ENCODE measurements around the gene MECR.

MECR gene, protein sequence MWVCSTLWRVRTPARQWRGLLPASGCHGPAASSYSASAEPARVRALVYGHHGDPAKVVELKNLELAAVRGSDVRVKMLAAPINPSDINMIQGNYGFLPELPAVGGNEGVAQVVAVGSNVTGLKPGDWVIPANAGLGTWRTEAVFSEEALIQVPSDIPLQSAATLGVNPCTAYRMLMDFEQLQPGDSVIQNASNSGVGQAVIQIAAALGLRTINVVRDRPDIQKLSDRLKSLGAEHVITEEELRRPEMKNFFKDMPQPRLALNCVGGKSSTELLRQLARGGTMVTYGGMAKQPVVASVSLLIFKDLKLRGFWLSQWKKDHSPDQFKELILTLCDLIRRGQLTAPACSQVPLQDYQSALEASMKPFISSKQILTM

GRCh38 chr1:29230553-29231378 lies at the start of gene MECR:
Gene MECR (minus strand): TSS chr1:29230934. CDS start chr1:29230906, 28 bp downstream.
- peak; percentile 90 for DNase-seq

GRCh38 chr1:29279951-29280391 lies 49.2 kb upstream of the MECR start:
- DNase-seq, result no peak

- no peak for DNase-seq
These were observed 48.7 kb upstream of the MECR start for GRCh38 chr1:29279406-29279805.

- no peak for DNase-seq
These were observed 47.4 kb upstream of the MECR start for GRCh38 chr1:29278124-29278523.

DNA sequence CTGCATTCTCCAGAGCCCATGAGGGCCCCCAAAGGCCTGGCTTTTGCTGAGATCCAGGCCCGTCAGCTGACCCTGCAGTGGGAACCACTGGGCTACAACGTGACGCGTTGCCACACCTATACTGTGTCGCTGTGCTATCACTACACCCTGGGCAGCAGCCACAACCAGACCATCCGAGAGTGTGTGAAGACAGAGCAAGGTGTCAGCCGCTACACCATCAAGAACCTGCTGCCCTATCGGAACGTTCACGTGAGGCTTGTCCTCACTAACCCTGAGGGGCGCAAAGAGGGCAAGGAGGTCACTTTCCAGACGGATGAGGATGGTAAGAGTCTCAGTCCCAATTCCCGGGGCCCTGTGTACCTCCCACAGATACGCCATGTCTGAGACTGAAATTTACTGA lies 44.7 kb upstream of the MECR start:
- no peak for DNase-seq

- no peak for DNase-seq
These were observed 41.6 kb upstream of the MECR start for GRCh38 chr1:29272147-29272907.

GRCh38 chr1:29271724-29272123 lies 41.0 kb upstream of the MECR start:
- no peak for DNase-seq

DNA sequence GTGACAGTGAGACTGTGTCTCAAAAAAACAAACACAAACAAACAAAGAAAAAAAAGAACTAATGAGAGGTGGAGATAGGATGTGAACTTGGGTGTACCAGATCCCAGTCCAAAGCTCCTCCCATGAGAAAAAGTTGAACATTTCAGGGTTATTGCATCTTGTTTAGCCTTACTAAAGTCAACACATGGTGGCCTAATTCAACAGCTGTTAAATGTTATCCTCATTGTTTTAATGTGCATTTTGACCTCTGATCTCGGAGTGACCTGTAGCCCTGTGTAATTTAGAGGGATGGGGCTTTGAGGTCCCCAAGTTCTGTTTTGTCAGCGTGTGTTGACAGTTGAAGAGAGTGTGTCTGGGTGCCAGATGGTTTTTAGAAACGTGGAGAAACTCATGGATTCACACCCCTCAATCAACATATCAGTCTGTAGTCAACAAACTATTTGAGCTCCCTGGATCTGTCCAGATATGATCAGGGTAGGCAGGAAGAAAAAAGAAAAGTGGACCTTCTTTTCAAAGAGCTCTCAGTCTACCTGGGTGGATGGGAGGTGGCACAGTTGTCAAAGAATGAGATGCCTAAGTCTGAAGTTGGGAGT lies 40.3 kb upstream of the MECR start:
- no peak for DNase-seq

DNA sequence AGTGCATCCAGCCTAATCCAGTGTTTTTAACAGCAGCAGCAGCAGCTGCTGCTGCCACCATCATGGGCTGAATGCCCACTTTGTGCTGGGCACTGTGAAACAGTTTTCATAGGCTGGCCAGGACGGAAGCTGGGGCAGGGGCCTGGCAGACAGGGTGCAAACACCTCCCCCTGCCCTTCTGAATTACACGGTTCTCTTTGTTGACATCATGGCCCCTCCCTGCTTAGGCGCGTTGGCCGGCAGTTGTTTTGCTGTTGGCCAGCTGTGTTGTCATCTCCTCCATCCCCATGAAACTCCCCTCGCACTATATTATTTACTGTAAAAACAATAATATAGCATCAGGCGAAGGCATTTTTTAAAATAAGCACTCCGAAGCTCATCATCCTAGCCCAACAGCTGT lies 38.6 kb upstream of the MECR start:
- DNase-seq, result no peak

- no peak for DNase-seq
These were observed 36.8 kb upstream of the MECR start for GRCh38 chr1:29267321-29268070.

DNA sequence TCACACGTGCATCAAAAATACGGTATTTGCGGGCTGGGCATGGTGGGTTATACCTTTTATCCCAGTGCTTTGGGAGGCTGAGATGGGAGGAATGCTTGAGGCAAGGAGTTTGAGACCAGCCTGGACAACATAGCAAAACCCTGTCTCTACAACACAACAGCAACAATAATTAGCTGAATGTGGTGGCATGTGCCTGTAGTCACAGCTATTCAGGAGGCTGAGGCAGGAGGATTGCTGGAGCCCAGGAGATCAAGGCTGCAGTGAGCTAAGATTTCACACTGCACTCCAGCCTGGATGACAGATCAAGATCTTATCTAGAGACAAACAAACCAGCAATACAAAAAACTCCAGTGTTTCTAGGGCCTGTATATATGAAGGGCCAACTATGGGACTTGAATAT lies 36.2 kb upstream of the MECR start:
- no peak for DNase-seq

- DNase-seq, result no peak
These were observed 34.1 kb upstream of the MECR start for GRCh38 chr1:29264773-29265389.

- no peak for DNase-seq
These were observed 29.8 kb upstream of the MECR start for GRCh38 chr1:29260531-29260930.

DNA sequence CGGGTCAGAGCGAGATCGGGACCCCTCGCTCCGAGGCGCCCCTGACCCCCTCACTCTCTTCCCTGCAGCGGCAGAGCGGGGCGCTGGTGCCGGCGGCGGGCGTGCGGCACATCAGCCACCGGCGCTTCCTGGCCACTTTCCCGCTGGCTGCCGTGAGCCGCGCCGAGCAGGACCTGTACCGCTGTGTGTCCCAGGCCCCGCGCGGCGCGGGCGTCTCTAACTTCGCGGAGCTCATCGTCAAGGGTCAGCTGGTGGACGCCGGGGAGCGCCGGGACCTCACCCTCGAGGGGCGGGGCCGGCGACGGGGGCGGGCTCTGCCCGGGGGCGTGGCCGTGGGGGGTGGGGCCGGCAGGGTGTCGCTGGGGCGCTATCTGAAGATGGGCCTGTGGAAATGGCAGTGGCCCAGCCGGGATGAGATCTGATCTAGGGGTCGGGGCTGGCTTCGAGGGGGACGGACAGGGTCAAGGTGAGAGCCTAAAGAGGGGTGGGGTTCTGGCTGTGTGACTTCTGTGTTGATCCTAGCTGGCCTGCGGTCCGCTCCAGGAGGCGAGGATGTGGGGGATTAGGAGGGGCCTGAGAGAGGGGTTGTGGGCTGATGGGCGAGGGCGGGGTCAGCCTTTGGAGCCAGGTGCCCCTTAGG lies 29.2 kb upstream of the MECR start:
- DNase-seq, result no peak

DNA sequence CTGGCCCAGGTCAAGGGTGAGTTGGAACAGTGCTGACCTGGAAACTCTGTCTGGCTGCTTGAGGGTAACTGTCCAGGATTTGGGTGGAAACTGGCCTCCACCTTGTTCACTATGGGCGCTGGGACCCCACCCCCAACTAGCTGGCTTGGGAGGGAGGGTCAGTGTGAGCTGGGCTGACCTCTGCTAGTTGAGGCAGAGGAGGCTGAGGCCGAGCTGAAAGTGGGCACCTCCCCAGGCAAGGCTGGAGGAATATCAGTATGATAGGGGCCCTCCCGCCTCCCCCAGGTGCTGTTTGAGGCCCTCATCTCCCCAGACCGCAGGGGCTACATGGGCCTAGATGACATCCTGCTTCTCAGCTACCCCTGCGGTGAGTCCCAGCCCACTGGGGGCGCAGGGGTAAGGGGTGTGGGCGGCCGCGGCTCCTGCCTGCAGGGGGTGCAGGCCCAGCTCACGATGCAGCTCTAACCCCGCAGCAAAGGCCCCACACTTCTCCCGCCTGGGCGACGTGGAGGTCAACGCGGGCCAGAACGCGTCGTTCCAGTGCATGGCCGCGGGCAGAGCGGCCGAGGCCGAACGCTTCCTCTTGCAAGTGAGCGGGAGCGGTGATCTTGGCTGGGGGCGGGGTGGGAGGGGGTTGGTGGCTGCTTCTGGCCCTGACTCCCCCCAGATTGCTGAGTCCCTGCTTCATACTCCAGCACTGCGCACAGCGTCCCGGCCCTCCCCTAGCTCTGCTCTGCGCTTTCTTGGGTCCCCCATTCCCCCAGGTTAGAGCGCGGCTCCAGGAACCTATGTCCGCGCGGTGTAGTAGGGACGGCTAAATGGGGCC lies 28.5 kb upstream of the MECR start:
- DNase-seq, result no peak

DNA sequence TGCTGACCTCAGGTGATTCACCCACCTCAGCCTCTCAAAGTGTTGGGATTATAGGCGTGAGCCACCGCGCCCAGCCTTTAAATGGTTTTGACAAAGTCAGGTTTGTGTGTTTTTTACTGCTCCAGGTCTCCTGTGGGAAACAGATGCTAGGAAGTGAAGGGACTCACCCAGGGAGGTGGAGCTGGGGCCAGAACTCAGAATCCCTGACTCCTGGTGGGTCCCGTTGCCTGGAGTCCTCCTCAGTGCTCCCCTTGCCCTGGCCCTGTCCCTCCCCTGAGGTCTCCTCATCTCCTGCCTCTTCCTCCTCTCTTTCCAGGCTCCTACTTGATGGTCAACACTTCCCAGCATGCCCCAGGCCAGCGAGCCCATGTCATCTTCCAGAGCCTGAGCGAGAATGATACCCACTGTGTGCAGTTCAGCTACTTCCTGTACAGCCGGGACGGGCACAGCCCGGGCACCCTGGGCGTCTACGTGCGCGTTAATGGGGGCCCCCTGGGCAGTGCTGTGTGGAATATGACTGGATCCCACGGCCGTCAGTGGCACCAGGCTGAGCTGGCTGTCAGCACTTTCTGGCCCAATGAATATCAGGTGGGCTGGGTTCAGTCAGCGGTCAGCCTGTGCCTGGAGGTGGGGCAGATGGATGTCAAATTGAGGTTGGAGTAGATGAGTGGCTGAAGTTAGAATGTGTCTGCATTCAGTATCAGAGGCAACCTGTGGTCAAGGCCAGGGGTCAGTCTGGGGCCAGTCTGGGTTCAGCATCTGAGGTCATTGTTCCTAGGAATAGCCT lies 27.6 kb upstream of the MECR start:
- no peak for DNase-seq

- DNase-seq, result peak; percentile 87
These were observed 26.5 kb upstream of the MECR start for GRCh38 chr1:29256979-29257804.

GRCh38 chr1:29256394-29256793 lies 25.7 kb upstream of the MECR start:
- DNase-seq, result no peak
